ENCODE measurements around the gene CNOT1.

Gene CNOT1

DNA sequence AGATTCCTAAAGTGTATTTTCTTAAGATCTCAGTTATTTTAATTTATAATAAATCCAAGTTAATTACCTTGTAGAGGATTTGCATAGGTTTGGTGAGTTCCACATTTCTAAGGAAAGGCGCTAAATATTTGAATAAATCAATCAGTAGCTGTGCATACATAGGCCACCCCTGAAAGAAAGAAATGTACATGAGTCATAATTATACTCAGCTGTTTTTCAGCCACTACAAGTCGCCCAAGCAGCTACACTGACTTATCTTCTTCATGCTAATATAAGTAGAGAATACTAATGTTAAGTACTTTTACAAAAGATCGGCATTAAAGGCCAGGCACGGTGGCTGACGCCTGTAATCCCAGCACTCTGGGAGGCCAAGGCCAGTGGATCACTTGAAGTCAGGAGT lies 99.4 kb downstream of the CNOT1 start:
- H3K27ac ChIP-seq (replicated peaks) = no peak overlapping the region
- H3K4me3 ChIP-seq (replicated peaks; ENCODE audit: insufficient read depth, low read length) = no peak overlapping the region
- H3K27me3 ChIP-seq (ENCODE audit: insufficient read depth, poor library complexity, severe bottlenecking) = no peaks in the 10 kb centered on the region
- no peak for DNase-seq (ENCODE audit: low read depth in 1 of 2, low spot score in 1 of 2)
- no peak for TF ChIP-seq GABPA (IDR thresholded peaks at IDR 0.05; ENCODE audit: low read depth)
- no peak for TF ChIP-seq POLR2AphosphoS5 (IDR thresholded peaks at IDR 0.05; ENCODE audit: low read depth)
- TF ChIP-seq, protein P1, sequence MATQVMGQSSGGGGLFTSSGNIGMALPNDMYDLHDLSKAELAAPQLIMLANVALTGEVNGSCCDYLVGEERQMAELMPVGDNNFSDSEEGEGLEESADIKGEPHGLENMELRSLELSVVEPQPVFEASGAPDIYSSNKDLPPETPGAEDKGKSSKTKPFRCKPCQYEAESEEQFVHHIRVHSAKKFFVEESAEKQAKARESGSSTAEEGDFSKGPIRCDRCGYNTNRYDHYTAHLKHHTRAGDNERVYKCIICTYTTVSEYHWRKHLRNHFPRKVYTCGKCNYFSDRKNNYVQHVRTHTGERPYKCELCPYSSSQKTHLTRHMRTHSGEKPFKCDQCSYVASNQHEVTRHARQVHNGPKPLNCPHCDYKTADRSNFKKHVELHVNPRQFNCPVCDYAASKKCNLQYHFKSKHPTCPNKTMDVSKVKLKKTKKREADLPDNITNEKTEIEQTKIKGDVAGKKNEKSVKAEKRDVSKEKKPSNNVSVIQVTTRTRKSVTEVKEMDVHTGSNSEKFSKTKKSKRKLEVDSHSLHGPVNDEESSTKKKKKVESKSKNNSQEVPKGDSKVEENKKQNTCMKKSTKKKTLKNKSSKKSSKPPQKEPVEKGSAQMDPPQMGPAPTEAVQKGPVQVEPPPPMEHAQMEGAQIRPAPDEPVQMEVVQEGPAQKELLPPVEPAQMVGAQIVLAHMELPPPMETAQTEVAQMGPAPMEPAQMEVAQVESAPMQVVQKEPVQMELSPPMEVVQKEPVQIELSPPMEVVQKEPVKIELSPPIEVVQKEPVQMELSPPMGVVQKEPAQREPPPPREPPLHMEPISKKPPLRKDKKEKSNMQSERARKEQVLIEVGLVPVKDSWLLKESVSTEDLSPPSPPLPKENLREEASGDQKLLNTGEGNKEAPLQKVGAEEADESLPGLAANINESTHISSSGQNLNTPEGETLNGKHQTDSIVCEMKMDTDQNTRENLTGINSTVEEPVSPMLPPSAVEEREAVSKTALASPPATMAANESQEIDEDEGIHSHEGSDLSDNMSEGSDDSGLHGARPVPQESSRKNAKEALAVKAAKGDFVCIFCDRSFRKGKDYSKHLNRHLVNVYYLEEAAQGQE (IDR thresholded peaks at IDR 0.05; ENCODE audit: insufficient replicate concordance, low read depth) = no peak
- TF ChIP-seq CTCF (IDR thresholded peaks at IDR 0.05; ENCODE audit: insufficient read depth, low read length) = no peak
- no peak for TF ChIP-seq SPI1 (IDR thresholded peaks at IDR 0.05; ENCODE audit: borderline replicate concordance, low read depth)

- H3K27ac ChIP-seq (replicated peaks) = no peak overlapping the region
- TF ChIP-seq GABPA (IDR thresholded peaks at IDR 0.05; ENCODE audit: low read depth) = no peak
- TF ChIP-seq CTCF (IDR thresholded peaks at IDR 0.05; ENCODE audit: insufficient read depth, low read length) = no peak
- TF ChIP-seq, protein P1 (IDR thresholded peaks at IDR 0.05; ENCODE audit: insufficient replicate concordance, low read depth) = no peak
- TF ChIP-seq SPI1 (IDR thresholded peaks at IDR 0.05; ENCODE audit: borderline replicate concordance, low read depth) = no peak
- TF ChIP-seq POLR2AphosphoS5 (IDR thresholded peaks at IDR 0.05; ENCODE audit: low read depth) = no peak
- DNase-seq (ENCODE audit: low read depth in 1 of 2, low spot score in 1 of 2) = no peak
Observed at GRCh38 chr16:58519707-58520106, 109.9 kb downstream of the CNOT1 start.

GRCh38 chr16:58518980-58519368 lies 110.7 kb downstream of the CNOT1 start:
- Histone ChIP-seq H3K27me3 (ENCODE audit: insufficient read depth, poor library complexity, severe bottlenecking) (no peaks in the 10 kb centered on the region), H3K4me3 (replicated peaks; ENCODE audit: insufficient read depth, low read length) (no peak overlapping the region), H3K27ac (replicated peaks) (no peak overlapping the region)
- DNase-seq (ENCODE audit: low read depth in 1 of 2, low spot score in 1 of 2) = no peak
- TF ChIP-seq, protein P1 (IDR thresholded peaks at IDR 0.05; ENCODE audit: insufficient replicate concordance, low read depth) = no peak
- no peak for TF ChIP-seq CTCF (IDR thresholded peaks at IDR 0.05; ENCODE audit: insufficient read depth, low read length)
- TF ChIP-seq SPI1 (IDR thresholded peaks at IDR 0.05; ENCODE audit: borderline replicate concordance, low read depth) = no peak

More at GRCh38 chr16:58519707-58520106, 109.9 kb downstream of the CNOT1 start:
- H3K4me3 ChIP-seq (replicated peaks; ENCODE audit: insufficient read depth, low read length) = no peak overlapping the region
- H3K27me3 ChIP-seq (ENCODE audit: insufficient read depth, poor library complexity, severe bottlenecking) = no peaks in the 10 kb centered on the region
